ENCODE measurements around the gene PRELP.

Gene PRELP

GRCh38 chr1:203527013-203527412 lies 51.4 kb downstream of the PRELP start:
- no peak for DNase-seq

GRCh38 chr1:203528063-203528462 lies 52.5 kb downstream of the PRELP start:
- no peak for DNase-seq

DNA sequence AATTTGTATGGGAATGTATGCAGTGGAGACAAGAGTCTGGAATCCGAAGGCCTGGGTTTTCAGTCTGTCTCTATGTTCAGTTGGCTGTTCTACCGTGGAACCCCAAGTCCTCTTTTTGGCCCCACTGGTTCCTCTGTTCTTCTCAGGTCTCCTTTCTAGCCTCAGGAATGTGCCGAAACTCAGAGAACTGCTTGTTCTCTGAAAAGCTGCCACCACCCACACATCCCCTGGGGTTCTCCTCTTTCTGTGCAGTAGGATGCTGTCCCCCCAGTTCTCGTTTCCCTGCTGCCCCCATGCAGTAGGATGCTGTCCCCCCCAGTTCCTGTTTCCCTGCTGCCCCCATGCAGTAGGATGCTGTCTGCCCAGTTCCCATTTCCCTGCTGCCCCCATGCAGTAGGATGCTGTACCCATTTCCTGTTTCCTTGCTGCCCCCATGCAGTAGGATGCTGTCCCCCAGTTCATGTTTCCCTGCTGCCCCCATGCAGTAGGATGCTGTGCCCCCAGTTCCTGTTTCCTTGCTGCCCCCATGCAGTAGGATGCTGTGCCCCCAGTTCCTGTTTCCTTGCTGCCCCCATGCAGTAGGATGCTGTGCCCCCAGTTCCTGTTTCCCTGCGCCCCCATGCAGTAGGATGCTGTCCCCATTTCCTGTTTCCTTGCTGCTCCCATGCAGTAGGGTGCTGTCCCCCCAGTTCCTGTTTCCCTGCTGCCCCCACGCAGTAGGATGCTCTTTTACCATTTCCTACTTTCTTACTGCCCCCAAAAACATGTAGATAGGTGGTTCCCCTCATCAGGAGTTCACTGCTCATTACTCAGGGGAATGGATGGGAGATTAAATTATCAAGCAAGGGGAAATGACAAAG lies 53.6 kb downstream of the PRELP start:
- DNase-seq, result no peak

GRCh38 chr1:203531063-203531462 lies 55.5 kb downstream of the PRELP start:
- no peak for DNase-seq

- no peak for DNase-seq
These were observed 58.4 kb downstream of the PRELP start for GRCh38 chr1:203534012-203534411.

DNA sequence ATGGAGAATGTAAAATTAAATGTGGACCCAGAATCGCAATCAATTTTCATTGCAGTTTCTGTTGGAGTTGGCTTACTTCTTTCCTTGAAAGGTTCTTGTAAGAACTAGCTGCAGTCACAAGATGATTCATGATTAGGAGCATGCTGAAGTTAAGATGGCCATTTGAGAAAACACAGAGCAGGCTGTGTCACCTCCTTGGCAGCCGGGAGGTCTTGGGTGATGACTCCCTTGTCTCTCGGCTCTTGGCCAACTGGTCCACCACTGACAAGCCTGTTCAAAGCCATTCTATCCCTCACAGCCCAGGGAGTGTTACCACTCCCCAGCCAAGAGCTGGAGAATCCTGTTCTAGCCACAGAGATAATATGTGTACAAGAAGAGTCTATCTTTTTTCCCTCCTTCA lies 58.9 kb downstream of the PRELP start:
- DNase-seq, result no peak

GRCh38 chr1:203536575-203536974 lies 61.0 kb downstream of the PRELP start:
- no peak for DNase-seq

DNA sequence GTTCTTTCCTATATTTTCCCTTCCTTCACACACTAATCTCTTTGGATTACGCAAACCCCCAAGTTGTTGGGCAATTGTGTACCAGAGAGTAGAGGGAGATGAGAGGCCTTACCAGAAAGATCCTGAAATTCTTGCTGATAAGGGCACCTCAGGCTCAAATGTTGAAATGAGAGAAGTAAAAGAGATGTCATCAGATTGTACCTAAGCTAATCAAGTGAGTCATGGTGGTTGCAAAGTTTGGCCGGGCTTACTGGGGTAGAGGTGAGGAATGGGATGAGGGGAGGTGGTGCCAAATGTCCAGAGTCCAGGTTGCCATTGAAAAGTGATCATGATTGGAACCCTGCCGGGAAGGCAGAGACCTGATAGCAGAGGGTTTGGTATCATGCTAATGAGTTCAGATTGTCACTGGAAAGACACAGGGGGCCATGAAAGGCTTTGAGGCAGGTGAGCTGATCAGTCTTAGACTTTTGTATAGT lies 61.4 kb downstream of the PRELP start:
- no peak for DNase-seq

GRCh38 chr1:203537806-203538464 lies 62.3 kb downstream of the PRELP start:
- no peak for DNase-seq

DNA sequence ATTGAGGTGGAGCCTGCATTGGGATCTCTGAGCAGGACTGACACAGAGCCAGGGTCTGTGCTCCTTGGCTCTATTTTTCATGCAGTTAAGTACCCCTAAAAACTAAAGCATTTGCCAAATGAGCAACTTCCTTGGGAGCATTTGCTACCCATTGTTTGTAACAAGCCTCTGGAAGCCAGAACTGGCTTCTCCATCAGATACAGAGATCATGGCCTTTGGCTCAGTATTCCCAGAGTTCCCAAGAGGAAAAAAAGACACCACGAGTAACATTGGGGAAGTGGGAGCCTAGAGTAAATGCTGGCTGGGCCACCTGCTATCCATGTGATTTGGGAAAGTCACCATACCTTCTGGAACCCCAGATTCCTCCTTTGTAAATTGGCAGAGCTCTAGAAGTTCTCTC lies 63.1 kb downstream of the PRELP start:
- no peak for DNase-seq

DNA sequence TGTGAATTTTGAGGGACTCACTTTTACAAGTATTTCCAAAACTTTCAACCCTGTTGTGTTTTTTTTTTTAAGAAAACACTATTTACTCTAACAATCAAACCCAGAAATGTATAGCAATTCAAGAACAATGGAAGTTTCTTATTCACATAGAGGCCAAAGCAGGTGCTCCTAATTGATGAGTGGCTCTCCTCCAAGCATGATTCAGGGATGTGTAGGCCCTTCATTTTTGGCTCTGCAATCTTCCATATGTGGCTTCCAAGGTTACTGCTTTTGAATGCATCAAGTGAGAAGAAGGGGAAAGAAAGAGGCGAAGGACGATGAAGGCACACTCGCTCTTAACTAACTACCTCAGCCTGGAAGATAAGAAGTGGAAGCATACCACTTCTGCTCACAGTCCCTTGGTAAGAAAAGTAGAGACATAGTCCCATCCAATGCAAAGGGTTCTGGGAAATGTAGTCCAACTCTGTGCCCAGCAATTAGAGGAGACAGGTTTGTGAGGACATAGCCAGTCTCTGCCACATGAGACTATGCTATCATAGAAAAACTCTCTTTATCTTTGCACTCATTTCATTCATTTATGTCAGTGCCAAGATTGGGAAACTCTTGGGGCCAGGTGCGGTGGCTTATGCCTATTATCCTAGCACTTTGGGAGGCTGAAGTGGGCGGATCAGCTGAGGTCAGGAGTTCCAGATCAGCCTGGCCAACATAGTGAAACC lies 64.4 kb downstream of the PRELP start:
- no peak for DNase-seq

Data from stimulated activated CD4-positive, alpha-beta T cell treated with anti-CD3 and anti-CD28 coated beads, Interleukin-1b, Interleukin-23, amount 100 ng/mL, for 48 hours (primary cell).